Measurements from ENCODE around the gene APOC3. TPM values are rescaled to one million over a fixed set of nuclear protein-coding genes. Genes with fewer than 3 reads are reported as not detected.

The APOC3 gene
- total RNA-seq, 2 donors from 2014 or later: not detected

DNA sequence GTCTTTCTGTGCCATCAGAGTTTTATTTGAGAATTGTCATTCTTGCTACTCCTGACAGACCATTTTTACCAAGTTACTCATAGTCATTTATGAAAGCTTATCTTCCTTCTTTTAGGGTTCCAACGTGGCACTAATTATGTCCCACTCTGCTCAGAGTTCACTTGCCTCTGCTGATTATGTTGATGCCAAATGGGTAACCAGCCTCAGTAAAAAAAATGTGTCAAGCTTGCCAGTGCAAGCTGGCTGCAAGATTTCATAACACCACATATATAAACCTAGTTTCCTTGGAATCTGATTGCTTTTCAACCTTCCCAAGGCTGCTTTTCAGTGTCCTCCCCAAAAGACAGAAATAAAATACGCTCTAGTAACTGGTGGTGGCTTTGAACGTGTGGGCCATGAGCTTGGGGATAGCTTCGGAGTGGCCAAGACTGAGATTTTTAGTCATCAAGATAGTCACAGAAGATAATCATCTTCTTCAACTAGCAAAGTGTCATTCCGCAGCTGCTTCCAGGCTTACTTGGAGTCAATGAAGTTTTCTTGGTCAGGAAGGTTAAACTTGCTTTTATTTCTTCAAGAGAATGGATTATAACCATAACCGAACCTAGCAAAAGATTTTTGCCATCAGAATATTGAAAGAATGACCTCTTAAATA, 37.2 kb downstream of the APOC3 start:
- intact Hi-C loops (cut with DNase I): no loop called here
- TF ChIP-seq POLR2A (IDR thresholded peaks at IDR 0.05) (no peak), POLR2AphosphoS5 (IDR thresholded peaks at IDR 0.05) (no peak)
- TF ChIP-seq, protein P1, sequence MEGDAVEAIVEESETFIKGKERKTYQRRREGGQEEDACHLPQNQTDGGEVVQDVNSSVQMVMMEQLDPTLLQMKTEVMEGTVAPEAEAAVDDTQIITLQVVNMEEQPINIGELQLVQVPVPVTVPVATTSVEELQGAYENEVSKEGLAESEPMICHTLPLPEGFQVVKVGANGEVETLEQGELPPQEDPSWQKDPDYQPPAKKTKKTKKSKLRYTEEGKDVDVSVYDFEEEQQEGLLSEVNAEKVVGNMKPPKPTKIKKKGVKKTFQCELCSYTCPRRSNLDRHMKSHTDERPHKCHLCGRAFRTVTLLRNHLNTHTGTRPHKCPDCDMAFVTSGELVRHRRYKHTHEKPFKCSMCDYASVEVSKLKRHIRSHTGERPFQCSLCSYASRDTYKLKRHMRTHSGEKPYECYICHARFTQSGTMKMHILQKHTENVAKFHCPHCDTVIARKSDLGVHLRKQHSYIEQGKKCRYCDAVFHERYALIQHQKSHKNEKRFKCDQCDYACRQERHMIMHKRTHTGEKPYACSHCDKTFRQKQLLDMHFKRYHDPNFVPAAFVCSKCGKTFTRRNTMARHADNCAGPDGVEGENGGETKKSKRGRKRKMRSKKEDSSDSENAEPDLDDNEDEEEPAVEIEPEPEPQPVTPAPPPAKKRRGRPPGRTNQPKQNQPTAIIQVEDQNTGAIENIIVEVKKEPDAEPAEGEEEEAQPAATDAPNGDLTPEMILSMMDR (IDR thresholded peaks at IDR 0.05): no peak
- WGBS: 91% methylated on average over 6 of the region's 6 CpGs
- H3K27me3 ChIP-seq (replicated peaks; ENCODE audit: insufficient read depth): no peaks in the 10 kb centered on the region
- no peak for DNase-seq (ENCODE audit: low spot score)
- H3K4me3 ChIP-seq: no peak overlapping the region
- no peaks in the 10 kb centered on the region for H3K9me3 ChIP-seq
- H3K4me1 ChIP-seq (replicated peaks): peaks cover 7% of the 10 kb centered on the region
- H3K36me3 ChIP-seq: peaks cover 0 to 4% of the 10 kb centered on the region in 2 donors
- no peak overlapping the region for H3K27ac ChIP-seq

DNA sequence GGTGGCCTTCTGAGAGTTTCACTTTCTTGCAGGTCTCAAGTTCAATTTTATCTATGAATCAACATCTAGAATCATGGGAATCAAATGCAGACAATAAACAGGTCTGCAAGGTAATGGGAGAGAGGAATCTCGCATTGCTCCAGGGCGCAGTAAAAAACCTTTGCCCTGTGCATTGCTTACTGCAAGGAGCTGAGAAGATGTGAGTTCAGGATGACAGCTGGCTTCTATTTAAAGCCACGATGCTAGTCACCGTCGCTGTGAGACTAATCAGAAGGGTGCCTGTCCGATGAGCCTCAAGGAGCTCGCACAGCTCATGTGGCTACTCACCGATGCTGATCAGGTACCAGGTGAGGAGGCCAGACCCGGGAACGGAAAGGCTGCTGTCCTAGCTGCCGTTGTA, 37.9 kb downstream of the APOC3 start:
- TF ChIP-seq, protein P1 (IDR thresholded peaks at IDR 0.05): no peak
- TF ChIP-seq POLR2AphosphoS5 (IDR thresholded peaks at IDR 0.05) (no peak), POLR2A (IDR thresholded peaks at IDR 0.05) (no peak)

DNA sequence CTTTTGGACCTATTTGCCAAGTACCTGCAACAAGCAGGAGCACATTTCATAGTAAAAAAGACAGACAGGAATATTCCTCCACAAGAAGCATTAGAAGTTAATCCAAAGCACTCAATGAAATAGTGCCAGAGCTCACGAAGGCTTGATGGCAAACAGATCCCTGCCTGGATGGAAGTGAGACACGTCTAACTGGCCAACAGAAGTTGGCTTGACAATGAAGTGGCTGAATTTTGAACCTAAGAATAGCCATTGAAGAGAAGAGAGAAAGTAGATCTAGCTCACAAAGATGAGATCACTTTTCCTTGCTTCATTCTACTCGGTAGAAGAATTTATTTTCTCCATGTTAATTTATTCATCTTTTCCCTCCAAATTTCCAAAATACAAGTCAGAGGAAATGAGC, 38.4 kb downstream of the APOC3 start:
- WGBS: 81% methylated on average over 3 of the region's 3 CpGs
- DNase-seq (ENCODE audit: low spot score): no peak
- Histone ChIP-seq H3K27ac (no peak overlapping the region), H3K4me3 (no peak overlapping the region), H3K36me3 (peaks cover under 1 to 4% of the 10 kb centered on the region in 2 donors), H3K4me1 (replicated peaks) (peaks cover 7% of the 10 kb centered on the region), H3K9me3 (no peaks in the 10 kb centered on the region), H3K27me3 (replicated peaks; ENCODE audit: insufficient read depth) (no peaks in the 10 kb centered on the region)
- intact Hi-C loops (cut with DNase I): no loop called here
- TF ChIP-seq POLR2A (IDR thresholded peaks at IDR 0.05) (no peak), POLR2AphosphoS5 (IDR thresholded peaks at IDR 0.05) (no peak)
- TF ChIP-seq, protein P1 (IDR thresholded peaks at IDR 0.05): no peak

More for the DNA sequence above, 37.9 kb downstream of the APOC3 start:
- intact Hi-C loops (cut with DNase I): no loop called here
- H3K27me3 ChIP-seq (replicated peaks; ENCODE audit: insufficient read depth): no peaks in the 10 kb centered on the region
- WGBS: 89% methylated on average over 11 of the region's 11 CpGs
- no peak overlapping the region for H3K4me3 ChIP-seq
- H3K4me1 ChIP-seq (replicated peaks): peaks cover 7% of the 10 kb centered on the region
- peaks cover 0 to 4% of the 10 kb centered on the region in 2 donors for H3K36me3 ChIP-seq
- no peaks in the 10 kb centered on the region for H3K9me3 ChIP-seq
- no peak overlapping the region for H3K27ac ChIP-seq
- DNase-seq (ENCODE audit: low spot score): no peak

DNA sequence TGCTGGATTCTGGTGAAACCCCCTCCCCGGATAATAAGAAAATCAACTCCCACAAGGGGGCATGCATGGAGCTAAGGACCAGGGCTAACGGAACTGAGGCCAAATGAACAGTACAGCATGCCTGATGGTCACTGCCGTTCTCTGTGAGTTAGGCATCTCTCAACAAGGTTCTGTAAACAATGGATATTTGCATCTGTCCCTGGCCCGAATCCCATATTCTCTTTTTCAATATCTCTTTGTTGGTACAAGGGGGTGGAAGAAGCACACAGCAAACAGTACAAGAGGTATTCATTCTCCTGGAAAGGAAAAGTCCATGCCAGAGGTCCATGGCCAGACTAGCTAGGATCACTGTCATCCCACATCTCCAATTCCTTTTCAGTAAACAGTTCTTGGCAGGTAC, 39.9 kb downstream of the APOC3 start:
- Histone ChIP-seq H3K27ac (peak overlapping the region; percentile 27 to 48), H3K4me3 (no peak overlapping the region), H3K9me3 (no peaks in the 10 kb centered on the region), H3K27me3 (replicated peaks; ENCODE audit: insufficient read depth) (no peaks in the 10 kb centered on the region), H3K36me3 (peaks cover 4 to 8% of the 10 kb centered on the region in 2 donors), H3K4me1 (replicated peaks) (peaks cover 7% of the 10 kb centered on the region)
- DNase-seq (ENCODE audit: low spot score): peak; percentile 65
- TF ChIP-seq POLR2AphosphoS5 (IDR thresholded peaks at IDR 0.05) (peak; percentile 86), POLR2A (IDR thresholded peaks at IDR 0.05) (no peak)
- 49% methylated on average over 4 of the region's 4 CpGs for WGBS
- intact Hi-C loops (cut with DNase I): loop anchor here (10.0 kb wide), 1 partner anchor 75 kb away; the partner anchor contains the start of gene APOA5

DNA sequence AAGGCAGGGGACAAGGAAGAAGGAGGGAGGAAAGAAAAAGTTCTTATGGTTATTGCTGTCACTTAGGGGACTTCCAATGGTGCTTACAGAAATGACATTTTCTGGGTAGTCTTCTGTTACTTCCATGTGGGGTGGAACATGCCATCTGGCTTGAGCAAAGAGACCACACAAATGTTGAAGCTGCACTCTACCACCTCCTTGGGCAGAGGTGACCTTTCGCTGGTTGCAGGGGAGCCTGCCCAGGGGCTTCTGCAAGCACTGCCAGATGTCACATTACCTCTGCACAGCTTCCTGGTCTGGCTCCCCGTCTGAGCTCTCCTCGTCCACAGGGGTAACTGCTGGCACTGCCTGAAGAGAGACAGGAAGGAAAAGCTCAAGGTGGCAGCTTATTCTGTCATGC, 40.3 kb downstream of the APOC3 start:
- TF ChIP-seq POLR2A (IDR thresholded peaks at IDR 0.05) (no peak), POLR2AphosphoS5 (IDR thresholded peaks at IDR 0.05) (no peak)
- TF ChIP-seq, protein P1 (IDR thresholded peaks at IDR 0.05): no peak
- intact Hi-C loops (cut with DNase I): loop anchor here (10.0 kb wide), 1 partner anchor 75 kb away; the partner anchor contains the start of gene APOA5
- 77% methylated on average over 3 of the region's 3 CpGs for WGBS
- H3K9me3 ChIP-seq: no peaks in the 10 kb centered on the region
- peaks cover 4 to 8% of the 10 kb centered on the region in 2 donors for H3K36me3 ChIP-seq
- H3K4me3 ChIP-seq: no peak overlapping the region
- H3K27ac ChIP-seq: peak overlapping the region; percentile 27 to 48
- DNase-seq (ENCODE audit: low spot score): no peak
- no peaks in the 10 kb centered on the region for H3K27me3 ChIP-seq (replicated peaks; ENCODE audit: insufficient read depth)
- H3K4me1 ChIP-seq (replicated peaks): peaks cover 7% of the 10 kb centered on the region

Measured in prostate gland (tissue), 2 donors.